Activated T-cell treated with anti-CD3 and anti-CD28 coated beads, Interleukin-2, amount 50 U/mL, for 72 hours (primary cell): Measurements from ENCODE around the gene RAP2C. TPM values are rescaled to one million over a fixed set of nuclear protein-coding genes. Genes with fewer than 3 reads are reported as not detected.
A peak's percentile ranks its signal among the peaks of the same experiment; 100 is the strongest.

Experiments
- ATAC-seq, 2 donors: fragments of 150-1000 bp; cut with Tn5 transposase; replicated peaks in 1 of 2; 2 replicates each; pipeline ENCODE4 v1.10.0; 2021; ENCODE audit warnings: moderate library complexity in 2 of 2, mild to moderate bottlenecking in 1 of 2
- DNase-seq, 2 donors: peaks; one replicate each; pipeline ENCODE4 v3.0.0; 2021 to 2022; ENCODE audit warnings: mixed read lengths in 1 of 2
- H3K27ac Mint-ChIP-seq: one replicate; pipeline ENCODE4 v1.8.0; 2022; ENCODE audit warnings: mild to moderate bottlenecking, moderate library complexity, mixed read lengths
- H3K27me3 Mint-ChIP-seq: one replicate; pipeline ENCODE4 v1.8.0; 2022; ENCODE audit warnings: low read depth, mixed read lengths
- H3K36me3 Mint-ChIP-seq, 2 donors: one replicate each; pipeline ENCODE4 v1.8.0; 2022; ENCODE audit warnings: mixed read lengths in 2 of 2, mild to moderate bottlenecking in 1 of 2; ENCODE audit not compliant: insufficient read depth in 2 of 2
- H3K4me1 Mint-ChIP-seq: one replicate; pipeline ENCODE4 v1.8.0; 2022; ENCODE audit warnings: low read depth, mixed read lengths
- H3K4me3 Mint-ChIP-seq, 2 donors: one replicate each; pipeline ENCODE4 v1.8.0; 2022; ENCODE audit warnings: mild to moderate bottlenecking in 2 of 2, mixed read lengths in 2 of 2, moderate library complexity in 2 of 2
- H3K9me3 Mint-ChIP-seq, 2 donors: one replicate each; pipeline ENCODE4 v1.8.0; 2022; ENCODE audit warnings: mixed read lengths in 2 of 2
- total RNA-seq, 2 donors: library from RNA; stranded (reverse); gene quantifications; one replicate each; pipeline ENCODE4 v1.2.3, GENCODE V29; 2022

RAP2C gene
- total RNA-seq, 2 donors from 2014 or later: 43.4 to 52.0 TPM

DNA sequence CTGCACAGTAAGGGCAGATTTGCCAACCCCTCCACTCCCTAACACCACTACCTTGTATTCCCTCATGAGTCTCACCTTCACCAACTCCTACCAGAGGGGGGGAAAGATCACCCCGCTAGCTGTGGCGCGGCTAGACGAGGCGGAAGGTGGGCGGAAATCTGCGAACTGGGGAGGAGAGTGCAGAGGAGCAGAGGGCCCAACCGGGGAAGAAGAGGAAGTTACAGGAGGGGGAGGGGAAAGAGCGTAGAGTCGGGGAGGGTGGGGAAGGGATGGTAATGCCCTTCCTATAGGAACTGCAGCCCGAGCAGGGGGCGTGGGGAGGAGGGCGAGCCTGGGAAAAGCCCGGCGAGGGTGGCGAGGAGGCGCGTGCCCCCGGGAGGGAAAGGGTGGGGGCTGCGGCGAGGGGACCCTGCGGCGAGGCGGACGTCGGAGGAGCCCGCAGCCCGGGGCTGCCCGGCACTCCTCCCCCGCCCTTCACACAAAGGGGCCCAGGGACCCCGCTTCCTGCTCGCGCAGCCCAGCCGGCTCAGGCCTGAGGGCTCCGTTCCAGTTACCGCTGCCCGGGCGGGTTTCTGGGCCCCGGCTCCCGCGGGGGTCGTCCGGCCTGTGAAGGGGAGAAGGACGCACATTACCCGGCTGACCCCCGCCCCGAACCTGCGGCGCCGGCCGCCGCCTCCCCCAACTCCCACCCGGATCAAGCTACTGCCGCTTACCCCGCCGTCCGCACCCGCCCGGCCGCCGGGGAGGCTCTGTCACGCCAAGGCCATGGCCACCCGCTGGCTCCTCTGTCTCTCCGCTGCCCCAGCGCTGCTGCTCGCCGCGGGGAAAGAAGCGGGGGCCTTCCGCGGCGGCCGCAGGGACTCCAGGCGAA lies 1.8 kb downstream of the RAP2C start:
- Mint-ChIP-seq H3K27me3 (peaks cover 26% of the 10 kb centered on the region), H3K36me3 (peaks cover 11 to 18% of the 10 kb centered on the region in 2 donors), H3K4me3 (peak overlapping the region; percentile 79 to 96), H3K27ac (peak overlapping the region; percentile 98), H3K4me1 (peaks cover 31% of the 10 kb centered on the region), H3K9me3 (no peaks in the 10 kb centered on the region)
- ATAC-seq (peak; percentile 65 to 69), DNase-seq (peak; percentile 72 to 83)

GRCh38 chrX:132216806-132217202 lies 2.4 kb downstream of the RAP2C start:
- no peaks in the 10 kb centered on the region for H3K9me3 Mint-ChIP-seq
- H3K27ac Mint-ChIP-seq: peak overlapping the region; percentile 98
- ATAC-seq (peak; percentile 61 to 64), DNase-seq (peak; percentile 26 to 36)
- H3K36me3 Mint-ChIP-seq: peaks cover 11 to 20% of the 10 kb centered on the region in 2 donors
- peaks cover 34% of the 10 kb centered on the region for H3K4me1 Mint-ChIP-seq
- H3K4me3 Mint-ChIP-seq: peak overlapping the region; percentile 79 to 92
- H3K27me3 Mint-ChIP-seq: peaks cover 26% of the 10 kb centered on the region

GRCh38 chrX:132216283-132216682 lies 3.0 kb downstream of the RAP2C start:
- peaks cover 30% of the 10 kb centered on the region for H3K27me3 Mint-ChIP-seq

DNA sequence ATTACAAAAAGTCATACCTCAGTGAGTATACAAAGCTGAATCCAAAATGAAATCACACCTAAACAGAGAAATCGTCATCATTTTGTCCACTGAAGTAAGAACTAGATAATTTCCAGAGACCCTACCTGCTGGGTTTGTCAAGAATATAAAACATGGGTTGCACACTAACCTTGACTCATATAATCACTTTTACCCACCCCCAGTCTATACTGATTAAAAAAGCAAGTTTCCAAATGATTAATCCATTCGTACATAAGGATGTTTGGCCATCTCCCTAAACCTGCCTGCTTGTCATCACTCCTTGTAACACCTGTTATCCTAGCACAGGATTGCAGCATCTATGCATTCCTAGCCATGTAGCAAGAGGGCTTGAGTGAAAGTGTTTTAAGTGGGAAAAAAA lies 4.7 kb downstream of the RAP2C start:
- peaks cover 29% of the 10 kb centered on the region for H3K27me3 Mint-ChIP-seq
- H3K27ac Mint-ChIP-seq: peak overlapping the region; percentile 85
- no peaks in the 10 kb centered on the region for H3K9me3 Mint-ChIP-seq
- no peak for DNase-seq
- peak overlapping the region; percentile 79 to 92 for H3K4me3 Mint-ChIP-seq
- H3K4me1 Mint-ChIP-seq: peaks cover 52% of the 10 kb centered on the region
- peaks cover 15 to 30% of the 10 kb centered on the region in 2 donors for H3K36me3 Mint-ChIP-seq
- ATAC-seq: peak; percentile 33 to 42

More at GRCh38 chrX:132216283-132216682, 3.0 kb downstream of the RAP2C start:
- no peak for DNase-seq
- no peak for ATAC-seq
- Mint-ChIP-seq H3K27ac (peak overlapping the region; percentile 98), H3K4me3 (peak overlapping the region; percentile 79 to 92), H3K36me3 (peaks cover 12 to 25% of the 10 kb centered on the region in 2 donors), H3K9me3 (no peaks in the 10 kb centered on the region), H3K4me1 (peaks cover 38% of the 10 kb centered on the region)

- peaks cover 25% of the 10 kb centered on the region for H3K27me3 Mint-ChIP-seq
- peaks cover 10 to 30% of the 10 kb centered on the region in 2 donors for H3K36me3 Mint-ChIP-seq
- DNase-seq: no peak
- peak overlapping the region in 1 of 2 donors; percentile 50 for H3K4me3 Mint-ChIP-seq
- no peaks in the 10 kb centered on the region for H3K9me3 Mint-ChIP-seq
- no peak overlapping the region for H3K27ac Mint-ChIP-seq
- no peak for ATAC-seq
- peaks cover 48% of the 10 kb centered on the region for H3K4me1 Mint-ChIP-seq
Observed at GRCh38 chrX:132209527-132209926, 9.7 kb downstream of the RAP2C start.

- Mint-ChIP-seq H3K9me3 (no peaks in the 10 kb centered on the region), H3K36me3 (peaks cover 5 to 21% of the 10 kb centered on the region in 2 donors), H3K4me3 (no peak overlapping the region), H3K27ac (no peak overlapping the region), H3K27me3 (peaks cover 19% of the 10 kb centered on the region), H3K4me1 (peaks cover 41% of the 10 kb centered on the region)
- DNase-seq (no peak), ATAC-seq (no peak)
Observed at GRCh38 chrX:132208422-132208821, 10.8 kb downstream of the RAP2C start.

- ATAC-seq (no peak), DNase-seq (no peak)
- H3K27me3 Mint-ChIP-seq: peaks cover 22% of the 10 kb centered on the region
- H3K9me3 Mint-ChIP-seq: no peaks in the 10 kb centered on the region
- H3K36me3 Mint-ChIP-seq: peaks cover 7 to 21% of the 10 kb centered on the region in 2 donors
- peaks cover 40% of the 10 kb centered on the region for H3K4me1 Mint-ChIP-seq
- no peak overlapping the region for H3K27ac Mint-ChIP-seq
- no peak overlapping the region for H3K4me3 Mint-ChIP-seq
Observed at GRCh38 chrX:132207996-132208395, 11.3 kb downstream of the RAP2C start.

DNA sequence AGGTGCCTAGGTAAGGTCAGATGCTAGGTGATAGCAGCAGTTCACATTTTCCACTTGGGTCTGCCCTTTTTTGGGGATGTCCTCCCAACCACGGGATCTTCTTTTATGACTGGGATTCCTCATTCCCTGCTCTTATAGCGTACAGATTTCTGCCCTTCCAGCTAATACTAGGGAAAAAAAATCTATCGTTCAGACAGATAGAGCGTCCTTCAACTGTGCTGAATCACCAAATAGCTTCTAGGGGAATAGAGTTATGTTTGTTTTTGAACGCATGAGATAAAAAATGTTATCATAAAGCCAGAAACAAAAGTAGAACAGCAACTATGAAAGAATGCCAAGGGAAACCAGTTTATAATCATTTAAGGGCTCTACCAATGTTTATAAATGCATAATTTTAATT lies 13.0 kb downstream of the RAP2C start:
- no peak for ATAC-seq

DNA sequence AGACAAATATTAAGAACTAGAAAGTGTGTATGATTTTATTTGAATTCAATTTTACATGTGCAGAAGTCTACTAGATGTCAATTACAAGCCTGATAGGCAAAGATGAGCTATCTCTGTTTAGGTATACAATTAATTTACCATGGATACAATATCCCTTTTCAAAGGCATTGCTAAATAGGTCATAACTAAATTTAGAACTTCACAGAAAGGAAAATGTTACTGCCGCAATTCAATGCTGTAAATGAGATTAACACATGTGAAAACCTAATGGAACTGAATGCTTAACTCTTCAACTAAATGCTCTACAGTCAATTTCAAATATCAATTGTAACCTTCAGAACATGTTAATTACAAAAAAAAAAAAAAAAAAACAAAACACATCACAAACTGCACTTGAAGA lies 14.6 kb downstream of the RAP2C start:
- Mint-ChIP-seq H3K36me3 (peaks cover 3 to 5% of the 10 kb centered on the region in 2 donors), H3K4me1 (peaks cover 10% of the 10 kb centered on the region), H3K27me3 (peaks cover 21% of the 10 kb centered on the region), H3K9me3 (no peaks in the 10 kb centered on the region), H3K4me3 (no peak overlapping the region), H3K27ac (no peak overlapping the region)
- ATAC-seq (no peak), DNase-seq (no peak)

More for the DNA sequence above, 13.0 kb downstream of the RAP2C start:
- peaks cover 26% of the 10 kb centered on the region for H3K4me1 Mint-ChIP-seq
- H3K9me3 Mint-ChIP-seq: no peaks in the 10 kb centered on the region
- H3K36me3 Mint-ChIP-seq: peaks cover 6 to 10% of the 10 kb centered on the region in 2 donors
- H3K27ac Mint-ChIP-seq: no peak overlapping the region
- no peak overlapping the region for H3K4me3 Mint-ChIP-seq
- no peak for DNase-seq
- peaks cover 18% of the 10 kb centered on the region for H3K27me3 Mint-ChIP-seq

- no peak for ATAC-seq
Observed at GRCh38 chrX:132200976-132201375, 18.3 kb downstream of the RAP2C start.

DNA sequence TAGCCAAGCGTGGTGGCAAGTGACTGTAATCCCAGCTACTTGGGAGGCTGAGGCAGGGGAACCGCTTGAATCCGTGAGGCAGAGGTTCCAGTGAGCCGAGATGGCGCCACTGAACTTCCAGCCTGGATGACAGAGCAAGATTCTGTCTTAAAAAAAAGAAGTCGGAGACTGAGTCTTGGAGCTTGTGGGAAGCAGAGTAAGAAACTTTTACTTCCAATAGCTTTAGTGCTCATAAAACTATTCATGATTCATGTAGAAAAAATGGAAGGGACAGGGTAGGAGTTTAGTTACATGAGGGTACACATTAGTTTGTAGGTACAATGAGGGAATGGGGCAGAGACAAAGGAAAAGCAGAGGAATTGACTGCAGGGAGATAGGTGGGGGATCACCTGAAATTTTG lies 19.3 kb downstream of the RAP2C start:
- Mint-ChIP-seq H3K36me3 (peaks cover 0 to 5% of the 10 kb centered on the region in 2 donors), H3K4me1 (no peaks in the 10 kb centered on the region), H3K27me3 (peaks cover 43% of the 10 kb centered on the region), H3K27ac (no peak overlapping the region), H3K4me3 (no peak overlapping the region), H3K9me3 (no peaks in the 10 kb centered on the region)
- no peak for DNase-seq
- ATAC-seq: no peak

More at GRCh38 chrX:132200976-132201375, 18.3 kb downstream of the RAP2C start:
- Mint-ChIP-seq H3K4me3 (no peak overlapping the region), H3K27ac (no peak overlapping the region), H3K36me3 (peaks cover 3 to 5% of the 10 kb centered on the region in 2 donors), H3K9me3 (no peaks in the 10 kb centered on the region), H3K27me3 (peaks cover 43% of the 10 kb centered on the region), H3K4me1 (no peaks in the 10 kb centered on the region)
- no peak for DNase-seq

DNA sequence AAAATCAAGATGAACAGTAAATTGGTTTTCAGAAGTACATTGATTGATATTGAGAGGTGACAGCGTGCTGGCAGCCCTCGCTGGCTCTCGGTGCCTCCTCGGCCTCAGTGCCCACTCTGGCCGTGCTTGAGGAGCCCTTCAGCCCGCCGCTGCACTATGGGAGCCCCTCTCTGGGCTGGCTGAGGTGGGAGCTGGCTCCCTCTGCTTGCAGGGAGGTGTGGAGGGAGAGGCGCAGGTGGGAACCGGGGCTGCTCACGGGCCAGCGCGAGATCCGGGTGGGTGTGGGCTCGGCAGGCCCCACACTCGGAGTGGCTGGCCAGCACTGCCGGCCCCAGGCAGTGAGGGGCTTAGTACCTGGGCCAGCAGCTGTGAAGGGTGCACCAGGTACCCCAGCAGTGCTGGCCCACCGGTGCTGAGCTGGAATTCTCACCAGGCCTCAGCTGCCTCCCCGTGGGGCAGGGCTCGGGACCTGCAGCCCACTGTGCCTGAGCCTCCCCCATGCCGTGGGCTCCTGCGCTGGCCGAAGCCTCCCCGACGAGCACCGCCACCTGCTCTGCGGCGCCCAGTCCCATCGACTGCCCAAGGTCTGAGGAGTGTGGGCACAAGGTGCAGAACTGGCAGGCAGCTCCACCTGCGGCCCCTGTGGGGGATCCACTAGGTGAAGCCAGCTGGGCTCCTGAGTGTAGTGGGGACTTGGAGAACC lies 25.2 kb downstream of the RAP2C start:
- Mint-ChIP-seq H3K27me3 (peaks cover 22% of the 10 kb centered on the region), H3K36me3 (peaks cover 0 to 4% of the 10 kb centered on the region in 2 donors), H3K27ac (no peak overlapping the region), H3K4me1 (no peaks in the 10 kb centered on the region), H3K4me3 (no peak overlapping the region), H3K9me3 (no peaks in the 10 kb centered on the region)
- DNase-seq (no peak), ATAC-seq (no peak)

DNA sequence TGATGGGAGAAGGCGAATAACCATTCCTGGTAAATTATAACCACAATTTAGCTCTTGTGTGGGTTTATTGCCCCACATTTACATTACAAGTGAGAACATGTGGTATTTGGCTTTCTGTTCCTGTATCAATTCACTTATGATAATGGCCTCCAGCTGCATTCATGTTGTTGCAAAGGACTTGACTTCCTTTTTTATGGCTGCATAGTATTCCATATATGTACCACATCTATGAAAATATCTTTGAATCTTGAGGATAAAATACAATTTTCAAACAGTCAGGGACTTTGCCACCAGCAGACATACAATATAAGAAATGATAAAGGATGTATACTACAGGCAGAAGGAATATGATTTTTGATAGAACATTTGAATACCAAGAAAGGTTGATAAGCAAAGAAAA lies 27.3 kb downstream of the RAP2C start:
- no peak overlapping the region for H3K27ac Mint-ChIP-seq
- no peaks in the 10 kb centered on the region for H3K4me1 Mint-ChIP-seq
- ATAC-seq: no peak

More for the DNA sequence above, 27.3 kb downstream of the RAP2C start:
- Mint-ChIP-seq H3K4me3 (no peak overlapping the region), H3K27me3 (peaks cover 21% of the 10 kb centered on the region), H3K36me3 (peaks cover 0 to 4% of the 10 kb centered on the region in 2 donors), H3K9me3 (no peaks in the 10 kb centered on the region)
- DNase-seq: no peak
